ENCODE measurements around the gene PDZD4.

The PDZD4 gene

DNA sequence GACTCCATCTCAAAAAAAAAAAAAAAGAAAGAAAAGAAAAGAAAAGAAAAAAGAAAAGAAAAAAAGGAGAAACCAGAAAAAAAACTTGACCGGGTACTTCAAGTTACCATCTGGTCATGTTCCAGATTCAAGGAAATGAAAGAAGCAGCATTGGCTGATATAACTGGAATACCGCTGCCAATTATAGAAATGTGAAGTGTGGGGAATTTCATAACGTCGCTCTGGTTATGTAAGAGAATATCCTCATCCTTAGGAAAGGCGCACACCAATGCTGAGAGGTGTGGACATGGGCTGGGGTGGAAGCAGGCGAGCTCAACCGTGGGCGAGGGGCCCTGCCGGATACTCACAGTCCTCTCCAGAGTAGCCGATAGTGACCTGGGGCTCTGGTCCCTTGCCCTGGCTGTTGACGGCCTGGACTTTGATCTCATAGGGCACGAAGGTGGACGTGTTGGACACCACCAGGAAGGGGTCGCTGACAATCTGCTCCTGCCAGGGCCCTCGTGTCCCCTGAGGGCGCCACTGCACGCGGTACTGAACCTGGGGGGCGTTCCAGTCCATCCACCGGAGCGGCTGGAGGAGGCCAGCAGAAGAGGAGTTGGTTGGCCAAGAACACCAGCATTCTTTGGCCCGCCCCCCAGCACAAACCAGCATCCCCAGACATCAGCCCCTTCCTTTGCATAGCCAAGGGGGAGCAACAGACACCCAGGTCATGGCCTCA is 36.1 kb upstream of the PDZD4 start:
- DNase-seq = no peak

DNA sequence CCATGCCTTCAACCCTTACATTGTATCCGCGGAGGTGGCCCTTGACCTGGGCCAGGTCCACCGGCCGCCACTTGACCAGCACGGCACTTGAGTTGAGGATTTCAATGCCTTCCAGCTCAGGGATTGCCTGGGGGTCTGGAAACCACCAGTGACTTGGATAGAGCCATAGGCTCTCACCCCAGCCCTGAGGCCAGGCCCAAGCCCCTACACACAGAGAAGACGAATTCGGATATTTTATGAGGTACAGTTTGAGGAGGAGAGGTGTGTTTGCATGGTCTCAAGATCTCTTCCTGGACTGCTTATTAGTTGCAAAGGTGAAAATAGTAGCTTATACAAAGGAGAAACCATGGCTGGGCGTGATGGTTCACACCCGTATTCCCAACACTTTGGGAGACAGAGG is 35.3 kb upstream of the PDZD4 start:
- no peak for DNase-seq

DNA sequence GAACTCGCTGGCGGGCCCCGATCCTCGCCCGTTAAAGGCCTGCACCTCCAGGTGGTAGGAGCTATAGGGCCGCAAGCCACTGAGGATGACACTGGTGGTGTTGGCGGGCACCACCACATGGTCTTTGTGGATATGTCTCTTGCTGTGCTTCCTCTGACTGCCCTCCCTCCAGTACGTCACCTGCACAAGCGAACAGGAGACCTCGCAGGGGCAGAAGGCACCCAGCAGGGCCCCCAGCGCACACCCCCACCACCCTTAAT is 34.9 kb upstream of the PDZD4 start:
- DNase-seq = no peak

DNA sequence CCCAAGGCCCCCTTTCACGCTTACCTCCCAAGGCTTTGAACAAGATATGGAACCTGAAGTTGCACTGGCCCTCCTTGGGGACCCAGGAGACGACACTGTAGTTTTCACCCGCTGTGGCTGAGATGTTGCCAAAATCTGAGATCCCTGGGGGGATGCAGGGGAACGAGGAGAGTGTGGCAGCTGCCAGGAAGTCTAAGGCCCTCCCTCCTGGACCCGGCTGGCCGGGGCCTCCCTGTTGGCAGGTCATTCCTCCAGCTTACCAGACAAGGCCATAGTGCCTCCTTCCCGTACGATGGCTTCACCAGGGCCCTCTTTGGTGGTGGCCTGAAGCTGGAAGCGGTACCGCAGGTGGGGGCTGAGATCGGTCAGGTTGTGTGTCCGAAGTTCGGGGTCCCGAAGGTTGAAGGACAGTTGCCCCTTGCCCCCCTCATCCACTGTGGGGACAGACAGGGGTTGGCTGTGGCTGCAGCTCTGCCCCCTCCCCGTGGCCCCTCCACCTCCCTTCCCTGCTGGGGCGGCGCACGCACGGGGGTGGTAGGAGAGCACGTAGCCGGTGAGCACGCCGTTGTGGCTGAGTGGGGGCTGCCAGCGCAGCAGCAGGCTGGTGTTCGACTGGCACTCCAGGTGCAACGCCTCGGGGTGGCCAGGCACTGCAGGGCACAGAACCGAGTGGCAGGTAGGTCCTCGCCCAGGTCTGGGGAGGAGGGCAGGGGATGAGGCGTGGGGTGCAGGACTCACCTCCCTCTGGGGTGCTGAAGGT is 34.4 kb upstream of the PDZD4 start:
- no peak for DNase-seq

DNA sequence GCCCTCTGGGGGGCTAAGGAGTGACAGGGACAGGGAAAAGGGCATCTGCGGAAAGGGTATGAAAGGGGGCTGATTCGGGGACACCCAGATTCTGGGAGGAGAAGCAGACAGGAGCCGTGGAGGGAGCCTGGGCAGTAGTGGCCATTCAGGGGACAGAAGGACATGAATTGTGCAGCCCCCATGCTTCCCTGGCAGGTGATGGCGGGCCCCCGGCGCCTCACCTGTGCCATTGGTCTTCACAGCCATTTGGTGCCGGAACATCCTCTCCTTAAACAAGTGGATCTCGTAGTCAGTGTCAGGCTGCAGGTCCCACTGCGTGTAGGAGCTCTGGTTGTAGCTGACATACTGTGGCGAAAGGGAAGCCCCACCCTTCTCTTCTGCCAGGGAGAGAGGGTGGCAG is 33.8 kb upstream of the PDZD4 start:
- no peak for DNase-seq

DNA sequence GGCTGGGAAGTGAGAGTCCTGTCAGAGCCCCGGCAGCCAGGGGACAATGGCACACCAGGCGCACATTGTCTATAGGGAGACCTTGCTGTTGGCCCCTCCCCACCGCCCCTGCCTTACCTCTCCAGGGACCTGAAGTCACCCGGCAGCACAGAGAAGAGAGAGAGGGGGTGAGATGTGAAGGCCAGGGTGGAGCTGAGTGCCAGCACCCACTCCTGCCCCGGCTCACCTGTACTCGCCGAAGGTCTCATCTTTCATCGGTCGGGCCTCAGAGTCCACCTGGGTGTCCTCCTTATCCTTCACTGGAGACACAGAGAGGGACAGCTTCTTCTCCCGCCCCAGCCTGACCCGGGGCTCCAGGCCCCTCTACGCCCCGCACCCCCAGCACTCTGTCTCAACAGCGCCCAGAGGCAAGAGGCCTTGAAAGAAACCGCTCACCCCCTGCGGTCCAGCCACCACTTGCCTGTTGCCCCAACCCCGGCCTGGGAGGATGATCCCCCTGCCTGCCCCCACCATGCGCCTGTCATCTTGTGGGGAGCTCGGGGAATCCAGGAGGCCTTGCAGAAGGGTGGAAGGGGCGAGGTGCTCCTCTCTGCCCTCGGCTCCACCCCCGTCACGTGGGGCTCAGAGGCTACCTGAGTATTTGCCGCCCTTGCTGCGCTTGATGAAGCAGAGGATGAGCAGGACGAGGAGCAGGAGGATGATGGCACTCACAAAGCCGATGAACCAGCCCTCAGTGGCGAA is 33.1 kb upstream of the PDZD4 start:
- DNase-seq = no peak

DNA sequence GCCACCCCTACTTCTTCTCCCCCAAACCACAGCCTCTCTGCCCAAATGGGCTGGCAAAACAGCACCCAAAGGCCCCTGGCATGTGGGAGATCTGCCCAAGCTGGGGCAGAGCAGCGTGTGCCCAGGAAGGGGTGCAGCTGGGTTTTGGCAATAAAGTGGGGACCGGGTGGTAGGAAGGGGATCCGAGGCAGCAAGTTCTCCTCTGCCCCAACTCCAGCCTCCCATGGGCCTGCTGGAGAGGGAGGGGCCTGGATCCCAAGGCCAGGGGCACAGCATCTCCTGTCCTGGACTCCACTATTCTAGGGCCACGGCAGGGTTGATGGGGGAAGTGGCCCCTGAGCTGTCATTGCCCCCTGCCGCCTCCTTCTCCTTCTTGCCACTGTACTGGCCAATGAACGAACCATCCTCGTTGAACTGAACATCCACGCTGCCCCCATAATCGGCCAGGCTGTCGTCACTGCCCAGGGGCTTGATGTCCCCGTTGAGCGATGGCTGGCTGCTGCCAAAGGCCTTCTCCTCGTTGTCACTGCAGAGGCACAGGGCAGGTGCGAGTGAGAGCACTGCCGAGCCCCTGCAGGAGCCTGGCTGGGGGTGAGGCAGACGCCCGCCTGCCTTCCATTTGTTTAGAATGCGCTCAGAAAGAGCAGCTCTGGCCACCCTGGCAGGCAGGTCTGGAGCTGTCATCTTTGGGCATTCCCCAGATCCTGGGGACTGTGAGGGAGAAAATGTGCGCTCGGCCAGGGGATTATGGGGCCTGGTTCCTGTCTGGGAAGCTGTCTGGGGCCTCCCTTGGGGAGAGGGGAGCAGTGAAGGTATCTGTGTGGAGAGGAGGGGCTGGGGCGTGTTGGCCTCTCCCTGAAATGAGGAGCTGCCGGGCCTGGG is 32.3 kb upstream of the PDZD4 start:
- no peak for DNase-seq

DNA sequence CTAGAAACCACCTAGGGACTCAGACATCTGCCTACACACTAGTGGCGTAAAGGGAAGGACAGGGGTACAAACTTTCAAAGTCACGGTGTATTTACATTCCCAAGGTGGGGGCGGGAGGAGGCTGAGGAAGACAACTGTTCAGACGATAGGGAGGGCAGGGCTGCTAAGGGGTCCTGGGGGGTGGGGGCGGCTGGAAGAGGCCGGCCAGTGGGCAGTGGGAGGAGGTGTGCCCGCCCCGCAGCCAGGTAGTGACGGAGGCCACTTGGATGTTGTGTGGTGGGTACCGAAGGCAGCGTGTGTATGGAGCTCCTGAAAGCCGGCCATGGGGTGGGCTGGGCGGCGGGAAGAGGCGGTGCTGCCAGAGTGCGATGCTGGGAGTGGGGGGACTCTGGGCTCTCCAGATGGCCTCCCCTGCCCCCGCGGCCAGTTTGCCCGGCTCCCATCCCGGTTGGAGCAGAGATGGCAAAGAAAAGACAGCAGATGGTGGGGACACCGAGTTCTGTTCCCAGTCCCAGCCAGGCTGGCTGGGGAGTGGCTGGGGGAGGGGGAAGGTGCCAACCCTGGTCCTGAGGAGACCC is 31.5 kb upstream of the PDZD4 start:
- no peak for DNase-seq

DNA sequence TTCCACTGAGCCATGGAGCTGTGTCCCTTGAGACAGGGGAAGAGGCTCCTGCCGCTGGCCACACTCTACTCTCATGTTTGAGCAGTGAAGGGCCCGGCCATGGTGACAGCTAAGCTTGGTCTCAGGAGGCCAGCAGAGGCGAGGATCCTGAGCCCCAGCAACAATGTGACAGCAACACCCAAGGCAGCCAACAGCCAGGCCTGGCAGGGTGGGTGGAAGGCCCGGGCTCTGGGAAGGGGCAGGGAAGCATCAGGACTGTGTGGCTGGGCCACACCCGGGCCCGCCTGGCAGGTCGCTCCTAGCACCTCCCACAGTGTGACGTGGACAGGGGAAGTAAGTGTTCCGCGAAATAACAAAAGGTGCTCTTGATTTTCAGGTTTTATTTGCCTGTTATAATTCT is 30.8 kb upstream of the PDZD4 start:
- DNase-seq = no peak

DNA sequence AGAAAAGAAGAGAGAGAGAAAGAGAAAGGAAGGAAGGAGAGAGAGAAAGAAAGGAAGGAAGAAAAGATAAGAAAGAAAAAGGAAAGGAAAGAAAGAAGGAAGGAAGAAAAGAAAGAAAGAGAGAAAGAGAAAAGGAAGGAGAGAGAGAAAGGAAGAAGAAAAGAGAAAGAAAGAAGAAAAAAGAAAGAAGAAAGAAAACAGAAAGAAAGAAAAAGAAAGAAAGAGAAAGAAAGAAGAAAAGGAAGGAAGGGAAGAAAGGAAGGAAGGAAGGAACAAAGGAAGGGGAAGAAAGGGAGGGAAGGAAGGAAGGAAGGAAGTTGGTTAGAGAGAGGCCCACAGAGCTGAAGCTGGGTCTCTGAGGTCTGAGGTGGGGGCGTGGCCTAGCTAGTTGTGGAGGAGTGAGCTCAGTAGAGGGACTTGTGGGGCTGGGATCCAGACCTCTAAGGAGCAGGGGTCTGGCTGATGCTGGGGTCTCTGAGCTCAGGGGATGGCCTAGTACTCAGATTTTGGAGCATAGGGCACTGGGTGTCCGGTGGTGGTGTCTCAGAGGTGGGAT is 27.1 kb upstream of the PDZD4 start:
- DNase-seq = no peak

DNA sequence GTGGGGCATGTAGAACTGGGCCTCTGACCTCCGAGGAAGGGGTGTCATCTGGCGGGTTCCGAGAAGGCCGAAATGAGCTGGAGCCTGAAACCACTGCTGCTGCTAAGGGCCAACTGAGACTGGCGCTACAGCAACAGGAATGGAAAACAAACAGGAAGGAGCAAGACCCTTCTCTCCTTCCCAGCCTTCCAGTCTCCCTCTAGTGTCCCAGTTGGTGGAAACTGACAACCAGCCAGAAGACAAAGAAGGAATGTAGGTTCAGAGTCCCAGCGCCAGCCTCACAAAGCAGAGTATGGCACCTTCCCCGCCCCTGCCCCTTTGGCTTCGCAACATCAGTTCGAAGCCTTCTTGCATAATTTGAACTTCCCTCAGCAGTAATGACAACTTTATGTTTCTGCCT is 24.4 kb upstream of the PDZD4 start:
- DNase-seq = no peak

DNA sequence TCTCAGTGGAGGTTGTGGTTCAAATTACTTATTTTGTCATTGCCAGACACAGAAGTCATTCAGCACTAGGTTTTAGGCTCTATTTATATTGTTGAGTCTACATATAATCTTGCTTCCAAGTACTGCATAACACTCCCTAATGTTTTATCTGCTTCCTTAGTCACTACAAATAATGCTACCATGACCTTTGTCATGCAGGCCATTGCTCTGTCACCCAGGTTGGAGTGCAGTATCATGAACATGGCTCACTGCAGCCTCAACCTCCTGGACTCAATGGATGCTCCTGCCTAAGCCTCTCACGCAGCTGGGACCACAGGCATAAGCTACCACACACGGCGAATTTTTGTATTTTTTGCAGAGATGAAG is 23.5 kb upstream of the PDZD4 start:
- DNase-seq = no peak

DNA sequence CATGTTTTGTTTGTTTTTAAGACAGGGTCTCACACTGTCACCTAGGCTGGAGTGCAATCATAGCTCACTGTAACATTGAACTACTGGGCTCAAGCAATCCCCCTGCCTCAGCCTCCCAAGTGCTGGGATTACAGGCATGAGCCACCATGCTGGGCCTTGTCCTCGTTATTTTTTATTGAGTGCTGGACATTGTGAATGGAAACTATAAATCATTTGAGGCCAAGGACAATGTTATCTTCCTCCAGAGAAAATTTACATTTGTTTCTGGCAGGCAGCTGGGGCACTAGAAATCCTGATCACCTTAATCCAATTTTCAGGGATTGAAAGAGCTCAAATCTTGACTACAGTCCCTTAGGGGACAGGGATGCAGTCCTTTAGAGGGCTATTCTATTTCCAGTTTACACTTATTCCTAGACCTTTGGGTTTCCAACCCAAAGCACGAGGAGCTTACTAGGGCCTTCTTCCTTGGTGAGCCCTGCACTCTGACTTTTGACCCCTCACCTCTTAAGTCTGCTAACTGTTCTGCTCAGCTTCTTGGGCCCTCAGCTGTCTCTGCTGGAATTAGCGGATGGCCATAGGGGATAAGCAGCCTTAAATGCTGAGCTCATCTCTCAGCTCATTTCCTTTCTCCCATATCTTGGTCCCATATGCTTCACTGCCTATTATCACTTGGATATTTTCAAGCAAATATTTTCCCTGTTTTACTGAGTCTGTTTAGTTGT is 23.0 kb upstream of the PDZD4 start:
- DNase-seq = no peak

DNA sequence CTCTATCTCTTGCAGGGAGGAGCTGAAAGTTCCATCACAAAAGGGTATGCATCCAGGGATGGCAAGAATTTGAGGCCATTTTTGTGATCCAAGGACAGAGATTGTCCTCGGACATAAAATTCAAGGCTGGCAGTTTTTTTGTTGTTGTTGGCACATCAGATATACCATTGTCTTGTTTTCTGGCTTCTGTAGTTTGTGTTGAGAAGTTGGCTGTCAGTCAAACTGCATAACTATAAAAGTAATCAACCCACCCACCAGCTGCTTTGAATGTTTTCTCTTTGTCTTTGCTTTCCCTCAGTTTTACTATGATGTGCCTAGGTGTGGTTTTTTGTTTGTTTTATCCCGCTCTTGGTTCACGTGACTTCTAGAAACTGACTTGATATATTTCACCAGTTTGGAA is 21.6 kb upstream of the PDZD4 start:
- no peak for DNase-seq

DNA sequence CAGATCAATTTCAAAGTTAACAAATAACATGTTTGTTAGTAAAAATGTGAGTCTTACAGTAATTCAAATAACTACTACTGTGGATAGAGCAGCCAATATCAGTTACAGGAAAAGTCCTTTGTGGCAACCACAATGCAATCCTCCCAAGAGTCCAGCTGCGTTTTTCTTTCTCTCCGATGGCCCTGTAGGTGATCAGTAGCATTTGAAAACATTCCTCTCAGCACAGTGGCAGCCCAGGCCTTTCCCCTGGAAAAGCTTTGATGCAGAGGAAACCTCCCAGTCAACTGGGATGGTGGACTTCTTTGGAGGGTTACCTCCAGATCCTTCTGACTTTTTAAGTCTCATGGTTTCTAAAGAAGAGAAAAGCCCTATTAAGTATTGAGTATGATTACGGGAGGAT is 18.0 kb upstream of the PDZD4 start:
- DNase-seq = no peak

DNA sequence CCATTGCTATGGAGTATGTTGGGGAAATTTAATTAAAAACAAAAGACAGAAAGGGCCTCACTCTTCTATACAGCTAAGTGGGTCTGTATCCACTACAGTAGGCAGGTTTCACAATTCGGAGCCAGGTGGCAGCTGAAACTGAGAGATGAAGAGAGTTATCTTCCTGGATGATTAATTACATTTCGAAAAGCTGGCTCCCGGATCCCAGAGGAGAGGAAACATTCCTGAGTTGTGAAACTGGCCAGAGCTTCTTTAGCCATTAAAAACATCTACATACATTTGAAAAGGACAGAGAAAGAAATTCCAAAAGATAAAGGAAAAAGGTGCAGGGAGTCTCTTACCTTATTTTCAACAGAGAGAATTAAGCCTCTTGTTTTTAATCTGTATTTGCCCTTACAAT is 15.5 kb upstream of the PDZD4 start:
- DNase-seq = no peak

DNA sequence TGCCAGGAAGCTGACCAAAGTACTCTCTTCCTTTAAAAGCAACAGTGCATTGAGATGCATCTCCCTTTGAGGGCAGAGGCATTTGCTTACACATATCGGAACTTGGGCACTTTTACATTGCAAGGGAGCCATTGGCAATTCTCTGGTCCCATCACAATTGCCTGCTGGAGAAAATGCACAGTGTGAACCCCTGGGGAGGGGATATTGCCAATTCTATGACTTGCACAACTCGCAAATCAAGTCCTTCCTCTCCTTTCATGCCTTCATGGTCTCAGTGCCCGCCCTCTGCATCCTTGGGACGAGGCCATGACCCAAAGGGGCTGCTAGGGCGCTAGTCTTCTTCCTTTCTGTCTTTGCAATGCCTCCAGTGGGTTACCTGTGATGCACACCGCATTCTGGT is 14.9 kb upstream of the PDZD4 start:
- DNase-seq = no peak

DNA sequence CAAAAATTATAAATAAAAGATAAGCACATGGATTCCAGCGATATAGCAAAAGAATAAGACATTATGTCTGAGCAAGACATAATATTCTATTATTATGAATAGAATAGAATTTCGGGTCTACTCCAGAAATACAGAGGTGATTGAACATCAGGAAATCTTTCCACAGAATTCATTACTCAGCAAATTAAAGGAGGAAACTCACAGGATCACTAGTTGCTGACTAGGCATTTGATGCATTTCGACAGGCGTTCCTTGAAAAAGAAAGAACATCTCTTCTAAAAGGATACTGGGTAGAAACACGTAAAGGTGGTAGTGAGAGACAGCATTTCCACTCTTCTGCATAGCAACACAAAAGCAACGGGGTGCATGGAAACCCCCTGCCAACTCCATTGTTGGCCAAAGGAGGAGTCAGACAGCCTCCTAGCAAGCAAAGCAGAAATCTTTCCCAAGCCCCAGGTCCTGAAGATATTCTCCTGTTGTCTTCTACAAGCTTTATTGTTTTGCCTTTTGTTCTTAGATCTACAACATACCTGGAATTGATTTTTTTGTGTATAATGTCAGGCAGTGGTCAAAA is 14.3 kb upstream of the PDZD4 start:
- no peak for DNase-seq

DNA sequence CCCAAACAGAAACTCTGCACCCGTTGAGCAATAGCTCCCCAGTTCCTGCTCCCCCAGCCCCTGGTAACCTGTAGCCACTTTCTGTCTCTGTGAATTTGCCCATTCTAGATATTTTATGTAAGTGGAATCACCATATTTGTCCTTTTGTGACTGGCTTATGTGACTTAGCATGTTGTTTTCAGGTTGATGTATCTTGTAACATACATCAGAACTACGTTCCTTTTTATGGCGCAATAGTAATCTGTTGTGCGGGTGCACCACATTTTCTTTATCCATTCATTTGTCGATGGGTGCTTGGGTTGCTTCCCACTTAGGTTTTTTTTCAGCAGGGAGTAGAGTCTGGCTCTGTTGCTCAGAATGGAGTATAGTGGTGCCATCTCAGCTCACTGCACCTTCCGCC is 6.6 kb upstream of the PDZD4 start:
- DNase-seq = no peak

DNA sequence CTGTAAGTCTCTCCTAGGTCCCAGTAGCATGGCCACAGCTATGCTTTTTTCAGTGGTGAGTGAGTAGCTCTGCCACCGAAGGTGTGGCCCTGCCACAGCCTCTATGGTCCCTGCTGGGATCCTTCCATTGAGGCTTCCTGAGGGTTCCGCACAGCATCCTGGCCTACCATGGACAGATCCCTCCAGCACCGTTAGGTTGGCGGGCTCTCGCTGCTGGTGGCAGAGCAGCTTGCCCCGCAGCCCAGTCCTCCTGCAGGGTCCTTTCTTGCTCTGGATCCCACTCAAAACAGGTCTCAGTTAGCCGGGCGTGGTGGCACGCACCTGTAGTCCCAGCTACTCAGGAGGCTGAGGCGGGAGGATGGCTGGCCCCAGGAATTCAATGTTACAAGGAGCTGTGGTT is 2.4 kb upstream of the PDZD4 start:
- DNase-seq = no peak

DNA sequence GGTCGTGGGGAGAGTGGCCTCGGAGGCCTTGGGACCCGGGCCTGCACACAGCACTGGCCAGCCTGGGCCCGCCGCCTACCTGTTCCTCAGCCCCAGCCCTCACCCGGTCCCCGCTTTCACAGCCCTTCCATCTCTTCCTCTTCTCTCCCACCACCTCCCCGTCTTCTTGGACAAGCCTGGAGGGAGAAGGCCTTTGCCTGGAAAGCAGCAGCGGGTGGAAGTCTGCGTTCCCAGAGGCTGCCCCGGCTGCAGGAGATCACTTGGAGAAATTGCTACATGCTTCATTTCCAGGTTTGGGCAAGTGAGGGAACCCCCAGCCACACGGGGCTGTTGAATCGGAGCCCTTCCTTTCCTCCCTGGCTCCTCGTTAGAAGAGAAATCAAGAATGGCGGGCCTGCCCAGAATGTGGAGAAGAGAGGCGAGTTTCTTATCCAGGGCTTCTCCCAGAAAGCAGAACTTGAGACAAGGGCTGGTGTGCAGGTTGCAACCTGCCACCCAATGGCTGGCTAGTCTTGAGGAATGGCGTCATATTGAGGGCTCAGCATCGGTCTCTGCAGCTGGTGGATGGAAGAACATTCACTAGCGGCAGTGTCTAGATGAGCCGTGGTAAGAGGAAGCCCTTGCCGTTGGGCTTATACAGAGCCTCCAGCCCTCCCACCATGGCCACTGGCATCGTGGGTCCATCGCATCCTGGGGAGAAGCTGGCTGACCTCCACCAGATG is 1.2 kb upstream of the PDZD4 start:
- DNase-seq = no peak

Measured in activated effector memory CD4-positive, alpha-beta T cell treated with Interleukin-2 at 50 U/mL for 16 hours (primary cell).